SIG-M5 treated with dmso at 0.1 percent for 504 hours (cell line): ENCODE measurements around the gene SEMA3D.

ENCODE experiments used
- DNase-seq: peaks from one replicate; lab custom pipeline; 2025; ENCODE audit not compliant: unreplicated experiment; lab: John Stamatoyannopoulos, UW

The SEMA3D gene

DNA sequence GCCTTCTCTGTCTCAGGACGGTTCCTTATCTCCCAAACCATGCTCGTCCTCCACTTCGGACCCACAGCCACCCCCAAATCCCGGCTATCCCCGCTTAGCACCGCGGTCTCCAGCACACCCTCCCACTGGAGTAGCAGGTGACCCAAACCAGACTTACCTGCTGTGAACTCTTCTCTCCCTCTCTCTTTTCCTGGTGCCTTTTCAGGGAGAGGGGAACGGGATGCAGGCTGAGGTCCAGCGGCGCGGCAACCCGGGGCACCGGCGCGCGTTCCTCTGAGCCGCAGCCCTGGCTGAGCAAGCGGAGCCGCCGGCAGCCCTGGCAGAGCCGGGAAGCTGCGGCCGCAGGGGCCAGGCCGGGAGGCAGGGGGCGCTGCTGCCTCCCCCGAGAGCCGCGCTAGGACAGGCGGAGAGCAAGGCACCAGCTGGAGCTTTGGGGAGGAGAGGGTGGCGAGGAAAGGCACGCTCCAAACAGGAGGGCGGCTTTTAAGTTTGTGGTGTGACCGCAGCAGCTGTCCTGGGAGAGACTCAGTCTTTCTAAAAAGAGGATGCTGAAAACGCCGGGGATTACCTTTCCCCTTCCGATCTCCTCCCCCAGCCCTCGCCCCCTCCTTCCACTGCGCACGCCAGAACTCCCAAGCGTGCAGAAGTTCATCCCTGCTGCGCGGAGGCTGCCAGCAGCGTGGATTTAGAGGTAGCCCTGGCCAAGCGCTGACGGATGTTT is at the start of gene SEMA3D:
SEMA3D (minus strand) TSS at position 536 of the 721 bp plus-strand sequence. CDS start 65,165 bp downstream, outside the sequence.
- peak; percentile 75 for DNase-seq

GRCh38 chr7:85234730-85235129 is 47.9 kb upstream of the SEMA3D start:
- no peak for DNase-seq

DNA sequence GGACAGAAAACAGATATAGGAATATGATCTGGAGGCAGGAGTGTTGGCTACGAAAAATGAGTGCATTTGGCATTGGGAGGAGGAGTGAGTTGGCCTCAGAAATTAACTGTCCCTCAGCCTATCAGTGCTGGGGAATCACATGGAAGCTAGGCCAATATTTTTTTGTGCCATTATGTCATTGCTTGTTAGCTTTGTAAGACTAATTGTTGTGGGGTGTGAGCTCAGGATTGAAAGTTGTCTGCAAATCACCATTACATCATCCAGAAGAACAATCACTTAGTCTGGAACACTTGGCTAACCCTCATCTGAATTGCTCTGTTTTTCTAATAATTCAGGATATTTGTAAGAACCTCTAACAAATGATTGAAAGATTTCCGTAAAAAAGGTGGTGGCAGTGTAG is 45.2 kb upstream of the SEMA3D start:
- DNase-seq, result no peak

GRCh38 chr7:85230623-85231022 is 43.8 kb upstream of the SEMA3D start:
- no peak for DNase-seq

- DNase-seq, result no peak
Observed at GRCh38 chr7:85229544-85229943, 42.7 kb upstream of the SEMA3D start.

DNA sequence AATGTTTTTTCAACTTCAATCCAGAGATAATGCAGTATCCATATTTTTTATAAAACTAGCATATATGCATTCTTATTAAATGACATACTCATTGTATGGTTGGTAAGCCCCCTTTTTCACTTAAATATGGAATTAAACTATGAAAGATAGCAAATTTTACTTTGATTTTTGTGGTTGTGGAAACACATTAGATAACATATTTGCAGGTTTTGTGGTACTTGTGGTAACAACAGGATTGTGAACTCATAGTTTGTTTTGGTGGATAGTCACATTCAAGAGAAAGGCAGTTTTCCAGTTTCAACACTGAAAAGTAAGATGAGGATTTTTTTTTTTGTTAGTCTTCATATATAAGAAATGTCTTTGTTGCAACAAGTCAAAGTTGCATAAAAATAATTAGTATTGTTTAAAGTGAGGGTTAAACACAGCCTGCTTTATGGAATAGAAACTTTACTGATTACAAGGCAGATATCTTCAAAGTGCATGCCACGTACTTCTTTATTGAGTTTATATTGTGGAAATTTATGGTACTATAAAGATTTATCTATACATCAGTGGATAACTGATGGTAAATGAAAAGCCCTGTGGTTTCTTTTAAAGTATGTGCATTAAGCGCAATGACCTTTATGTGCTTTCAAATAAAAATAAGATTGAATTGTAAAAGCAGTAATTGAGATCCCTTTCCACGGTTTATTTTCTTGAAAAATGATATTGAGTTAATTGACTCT is 39.7 kb upstream of the SEMA3D start:
- DNase-seq, result no peak

GRCh38 chr7:85224171-85224570 is 37.3 kb upstream of the SEMA3D start:
- DNase-seq, result no peak

GRCh38 chr7:85222522-85222921 is 35.7 kb upstream of the SEMA3D start:
- DNase-seq, result no peak

DNA sequence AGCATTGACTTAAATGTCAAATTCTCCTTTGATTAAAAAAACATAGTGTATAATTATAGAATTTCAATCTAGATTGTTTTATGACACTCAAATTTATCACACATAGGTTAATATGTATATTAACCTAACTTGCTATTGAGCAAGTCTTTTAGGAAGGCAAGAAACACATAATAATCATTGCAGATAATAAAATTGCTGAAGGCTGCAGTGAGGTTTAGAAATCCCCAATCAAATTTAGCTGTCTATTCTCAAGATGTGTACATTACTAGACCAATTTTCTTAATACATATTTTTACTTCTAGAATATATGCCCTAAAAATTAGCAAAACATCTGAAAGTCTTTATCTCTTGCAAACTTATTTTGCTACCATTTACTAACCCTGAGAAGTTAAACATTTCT is 34.9 kb upstream of the SEMA3D start:
- no peak for DNase-seq

GRCh38 chr7:85220651-85221050 is 33.8 kb upstream of the SEMA3D start:
- DNase-seq, result no peak

- DNase-seq, result no peak
Observed at GRCh38 chr7:85220023-85220422, 33.2 kb upstream of the SEMA3D start.

- no peak for DNase-seq
Observed at GRCh38 chr7:85217085-85217484, 30.2 kb upstream of the SEMA3D start.

DNA sequence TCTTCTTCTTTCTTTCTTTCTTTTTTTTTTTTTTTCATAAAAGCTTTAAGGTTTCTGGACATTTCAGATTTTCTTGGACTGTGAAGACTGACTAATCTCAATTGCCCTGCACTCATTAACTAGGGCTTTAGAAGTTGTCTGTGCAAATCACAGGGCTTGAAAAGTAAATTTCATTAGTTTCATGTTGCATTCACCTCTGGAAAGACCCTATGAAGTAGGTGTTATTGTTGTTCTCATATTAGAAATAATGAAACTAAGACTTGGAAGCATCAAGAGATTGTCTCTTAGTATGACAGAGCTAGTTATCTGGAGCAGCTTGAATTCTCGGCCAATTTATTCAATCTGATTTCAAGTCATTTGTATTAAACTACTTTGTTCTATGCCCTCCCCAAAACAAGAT is 28.2 kb upstream of the SEMA3D start:
- no peak for DNase-seq

- no peak for DNase-seq
Observed at GRCh38 chr7:85213500-85213899, 26.6 kb upstream of the SEMA3D start.

GRCh38 chr7:85205754-85206153 is 18.9 kb upstream of the SEMA3D start:
- DNase-seq, result no peak

DNA sequence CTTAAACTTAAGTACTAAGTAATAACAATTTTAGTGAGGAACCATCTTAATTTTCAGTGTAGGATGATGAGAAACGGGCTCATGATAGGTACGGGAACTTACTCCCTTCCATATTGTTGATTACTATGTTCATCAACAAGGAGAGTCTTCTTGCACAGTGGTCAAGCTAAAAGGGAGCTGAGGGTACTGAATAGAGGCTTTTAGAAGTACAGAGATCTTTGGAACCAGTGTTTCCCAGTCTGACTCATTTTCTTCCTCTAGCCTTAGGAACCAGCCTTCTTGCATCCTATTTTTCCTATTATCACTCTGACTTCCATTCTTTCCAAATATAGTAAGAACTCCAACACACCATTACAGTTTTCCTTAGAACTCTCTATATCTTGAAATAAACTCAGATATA is 17.6 kb upstream of the SEMA3D start:
- no peak for DNase-seq

GRCh38 chr7:85204061-85204460 is 17.2 kb upstream of the SEMA3D start:
- no peak for DNase-seq

DNA sequence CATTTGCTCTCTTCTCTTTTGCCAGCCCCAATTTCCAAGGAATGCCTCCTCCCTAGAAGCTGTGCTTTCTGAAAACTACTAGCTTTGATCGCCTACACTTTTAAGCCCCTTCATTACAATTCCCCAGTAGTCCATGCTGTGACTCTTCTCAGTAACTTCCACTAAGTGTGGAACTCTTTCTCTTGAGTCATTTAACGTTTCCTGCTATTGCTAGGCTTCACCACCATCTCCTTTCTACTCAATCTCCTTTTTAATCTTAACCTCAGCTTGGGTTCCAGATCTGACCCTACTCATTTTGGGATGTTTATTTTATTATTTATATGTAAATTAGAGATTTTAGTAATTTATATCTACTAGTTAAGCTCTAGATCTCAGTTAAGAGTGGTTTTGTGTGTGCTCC is 14.4 kb upstream of the SEMA3D start:
- no peak for DNase-seq

GRCh38 chr7:85196696-85197095 is 9.8 kb upstream of the SEMA3D start:
- DNase-seq, result no peak

DNA sequence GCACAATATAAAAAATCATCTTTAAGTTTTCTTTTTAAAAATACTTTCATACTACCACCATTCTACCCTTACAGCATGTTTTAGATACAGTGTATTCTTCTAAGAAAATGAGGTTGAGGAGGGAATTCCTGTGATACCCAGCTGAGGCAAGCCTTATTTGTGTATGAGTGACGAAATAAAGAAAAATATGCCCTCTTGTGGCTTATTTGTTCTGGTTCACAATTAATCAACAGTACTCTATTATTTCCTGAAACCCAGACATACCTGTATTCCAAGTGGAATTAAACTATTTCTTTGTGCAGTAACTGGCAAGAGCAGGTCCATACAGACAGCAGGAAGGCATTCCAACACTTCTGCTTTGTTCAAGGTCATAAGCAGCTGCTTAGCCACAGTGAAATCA is 4.5 kb upstream of the SEMA3D start:
- DNase-seq, result peak; percentile 30

- DNase-seq, result no peak
Observed at GRCh38 chr7:85186083-85186520, 754 bp downstream of the SEMA3D start.

DNA sequence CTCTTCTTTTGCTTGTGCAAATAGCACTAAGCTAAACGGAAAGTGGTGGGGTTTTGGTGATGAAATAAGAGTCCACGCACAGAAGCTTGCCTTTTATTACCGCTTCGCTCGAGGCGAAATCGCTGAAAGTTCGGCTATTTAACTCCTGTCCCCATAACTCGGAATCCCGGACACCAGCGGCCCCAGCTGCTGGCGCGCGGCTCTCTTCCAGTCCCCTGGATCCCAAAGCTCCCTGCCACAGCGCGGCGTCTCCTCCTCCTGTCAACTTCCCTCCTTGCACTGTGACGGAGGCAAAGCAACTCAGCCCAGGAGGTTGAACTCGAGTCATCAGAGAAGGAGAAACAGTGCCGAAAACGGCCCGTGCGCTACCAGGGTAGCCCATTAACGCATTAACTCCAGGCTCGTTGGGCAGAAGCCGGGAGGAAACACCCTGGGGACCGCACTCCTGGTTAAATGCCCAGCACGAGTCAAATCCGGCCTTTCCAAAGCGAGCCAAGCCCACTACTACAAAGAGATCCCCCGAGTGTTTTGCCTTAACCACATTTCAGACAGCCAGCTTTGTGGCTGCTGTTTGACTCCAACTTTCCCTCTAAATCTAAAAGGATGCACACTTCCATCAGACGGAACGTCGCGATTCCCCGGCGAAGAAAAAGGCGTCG is 1.3 kb downstream of the SEMA3D start:
- DNase-seq, result peak; percentile 49
